ENCODE results near the gene DDX11.
"Not testable (repeated sequence)": the region's sequence is repeated elsewhere in the genome, so short reads cannot be mapped to it uniquely, and the experiment has no call there.

GRCh38 chr12:31136581-31136980 lies 62.9 kb downstream of the DDX11 start:
- TF ChIP-seq, protein P1, sequence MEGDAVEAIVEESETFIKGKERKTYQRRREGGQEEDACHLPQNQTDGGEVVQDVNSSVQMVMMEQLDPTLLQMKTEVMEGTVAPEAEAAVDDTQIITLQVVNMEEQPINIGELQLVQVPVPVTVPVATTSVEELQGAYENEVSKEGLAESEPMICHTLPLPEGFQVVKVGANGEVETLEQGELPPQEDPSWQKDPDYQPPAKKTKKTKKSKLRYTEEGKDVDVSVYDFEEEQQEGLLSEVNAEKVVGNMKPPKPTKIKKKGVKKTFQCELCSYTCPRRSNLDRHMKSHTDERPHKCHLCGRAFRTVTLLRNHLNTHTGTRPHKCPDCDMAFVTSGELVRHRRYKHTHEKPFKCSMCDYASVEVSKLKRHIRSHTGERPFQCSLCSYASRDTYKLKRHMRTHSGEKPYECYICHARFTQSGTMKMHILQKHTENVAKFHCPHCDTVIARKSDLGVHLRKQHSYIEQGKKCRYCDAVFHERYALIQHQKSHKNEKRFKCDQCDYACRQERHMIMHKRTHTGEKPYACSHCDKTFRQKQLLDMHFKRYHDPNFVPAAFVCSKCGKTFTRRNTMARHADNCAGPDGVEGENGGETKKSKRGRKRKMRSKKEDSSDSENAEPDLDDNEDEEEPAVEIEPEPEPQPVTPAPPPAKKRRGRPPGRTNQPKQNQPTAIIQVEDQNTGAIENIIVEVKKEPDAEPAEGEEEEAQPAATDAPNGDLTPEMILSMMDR (IDR thresholded peaks at IDR 0.05), result not testable (repeated sequence)
- not testable (repeated sequence) for TF ChIP-seq POLR2A (IDR thresholded peaks at IDR 0.05)
